DOHH2 (cell line): Measurements from ENCODE around the gene ZNF683.

ENCODE experiments used
- CTCF ChIP-seq: fragments of 200-600 bp; sonication (generic); IDR thresholded peaks from one replicate; pipeline ENCODE4 v1.5.1; 2014; ENCODE audit warnings: antibody characterized with exemption, mild to moderate bottlenecking, low read depth, low read length; ENCODE audit not compliant: poor library complexity, severe bottlenecking
- EZH2phosphoT487 ChIP-seq: fragments of 200-600 bp; sonication (generic); IDR thresholded peaks from 2 replicates; pipeline ENCODE4 v1.6.1; 2017; ENCODE audit warnings: borderline replicate concordance, mild to moderate bottlenecking, antibody characterized with exemption, low read length, moderate library complexity, mixed read lengths

GRCh38 chr1:26378879-26379251 lies 6.3 kb upstream of the ZNF683 start:
- TF ChIP-seq CTCF: no peak
- TF ChIP-seq EZH2phosphoT487: no peak
